Measurements from ENCODE around the gene KRTAP22-2. TPM values are rescaled to one million over a fixed set of nuclear protein-coding genes. Genes with fewer than 3 reads are reported as not detected.

The KRTAP22-2 gene
- total RNA-seq, 1 donor from 2014 or later, result not detected

GRCh38 chr21:30563072-30563471 lies 27.1 kb downstream of the KRTAP22-2 start:
- DNase-seq (ENCODE audit: low spot score), result no peak

GRCh38 chr21:30561957-30562356 lies 28.2 kb downstream of the KRTAP22-2 start:
- DNase-seq (ENCODE audit: low spot score), result no peak

GRCh38 chr21:30561264-30561895 lies 28.8 kb downstream of the KRTAP22-2 start, which contains the start of gene KRTAP19-7:
Gene KRTAP19-7, minus strand, starts transcription at chr21:30561314. Its CDS starts 25 bp downstream, at chr21:30561289.
- DNase-seq (ENCODE audit: low spot score), result no peak

GRCh38 chr21:30555095-30555494 lies 35.1 kb downstream of the KRTAP22-2 start:
- DNase-seq (ENCODE audit: low spot score), result no peak

GRCh38 chr21:30552782-30553181 lies 37.4 kb downstream of the KRTAP22-2 start:
- no peak for DNase-seq (ENCODE audit: low spot score)

- DNase-seq (ENCODE audit: low spot score), result no peak
These were observed 48.4 kb downstream of the KRTAP22-2 start, which contains the start of gene KRTAP19-6 for GRCh38 chr21:30541764-30542163. Gene KRTAP19-6, minus strand, starts transcription at chr21:30541864. Its CDS starts 31 bp downstream, at chr21:30541833.

Other genes starting within 250 kb of the KRTAP22-2 start
- not detected for gene KRTAP23-1, start 241.8 kb downstream of the KRTAP22-2 start, total RNA-seq
- not detected for gene KRTAP13-2, start 218.1 kb downstream of the KRTAP22-2 start, total RNA-seq
- not detected for gene KRTAP13-1, start 194.4 kb downstream of the KRTAP22-2 start, total RNA-seq
- gene KRTAP13-3, start 164.5 kb downstream of the KRTAP22-2 start, total RNA-seq, result not detected
- not detected for gene KRTAP13-4, start 160.2 kb downstream of the KRTAP22-2 start, total RNA-seq
- gene KRTAP15-1, start 150.1 kb downstream of the KRTAP22-2 start, total RNA-seq, result not detected
- not detected for gene KRTAP19-1, start 110.0 kb downstream of the KRTAP22-2 start, total RNA-seq
- not detected for gene KRTAP19-2, start 103.0 kb downstream of the KRTAP22-2 start, total RNA-seq
- gene KRTAP19-3, start 98.4 kb downstream of the KRTAP22-2 start, total RNA-seq, result not detected
- not detected for gene KRTAP19-4, start 93.2 kb downstream of the KRTAP22-2 start, total RNA-seq
- gene KRTAP19-5, start 88.3 kb downstream of the KRTAP22-2 start, total RNA-seq, result not detected
- gene KRTAP19-6, start 48.5 kb downstream of the KRTAP22-2 start, total RNA-seq, result not detected
- not detected for gene KRTAP19-7, start 29.1 kb downstream of the KRTAP22-2 start, total RNA-seq
- gene KRTAP6-3, start 2.0 kb upstream of the KRTAP22-2 start, total RNA-seq, result not detected
- gene KRTAP6-2, start 8.5 kb upstream of the KRTAP22-2 start, total RNA-seq, result not detected
- not detected for gene KRTAP22-1, start 10.7 kb upstream of the KRTAP22-2 start, total RNA-seq
- not detected for gene KRTAP6-1, start 23.5 kb upstream of the KRTAP22-2 start, total RNA-seq
- not detected for gene KRTAP20-1, start 26.0 kb upstream of the KRTAP22-2 start, total RNA-seq
- gene KRTAP20-4, start 30.2 kb upstream of the KRTAP22-2 start, total RNA-seq, result not detected
- not detected for gene KRTAP20-2, start 44.8 kb upstream of the KRTAP22-2 start, total RNA-seq
- not detected for gene KRTAP20-3, start 52.5 kb upstream of the KRTAP22-2 start, total RNA-seq
- not detected for gene KRTAP21-3, start 128.4 kb upstream of the KRTAP22-2 start, total RNA-seq
- gene KRTAP21-2, start 156.9 kb upstream of the KRTAP22-2 start, total RNA-seq, result not detected
- not detected for gene KRTAP21-1, start 165.0 kb upstream of the KRTAP22-2 start, total RNA-seq
- not detected for gene KRTAP8-1, start 222.9 kb upstream of the KRTAP22-2 start, total RNA-seq
- gene KRTAP7-1, start 239.4 kb upstream of the KRTAP22-2 start, total RNA-seq, result not detected